Neural cell (in vitro differentiated cells): ENCODE data around the gene BFSP2.

Experiments used
- POLR2AphosphoS5 ChIP-seq: IDR thresholded peaks from 2 replicates; pipeline ENCODE4 v1.6.1; 2012
- TF ChIP-seq, protein P1 (sequence below): fragments of 450-650 bp; IDR thresholded peaks from 2 replicates; pipeline ENCODE4 v1.5.1; 2014; ENCODE audit warnings: antibody characterized with exemption, mild to moderate bottlenecking, moderate library complexity; ENCODE audit not compliant: poor library complexity, severe bottlenecking

DNA sequence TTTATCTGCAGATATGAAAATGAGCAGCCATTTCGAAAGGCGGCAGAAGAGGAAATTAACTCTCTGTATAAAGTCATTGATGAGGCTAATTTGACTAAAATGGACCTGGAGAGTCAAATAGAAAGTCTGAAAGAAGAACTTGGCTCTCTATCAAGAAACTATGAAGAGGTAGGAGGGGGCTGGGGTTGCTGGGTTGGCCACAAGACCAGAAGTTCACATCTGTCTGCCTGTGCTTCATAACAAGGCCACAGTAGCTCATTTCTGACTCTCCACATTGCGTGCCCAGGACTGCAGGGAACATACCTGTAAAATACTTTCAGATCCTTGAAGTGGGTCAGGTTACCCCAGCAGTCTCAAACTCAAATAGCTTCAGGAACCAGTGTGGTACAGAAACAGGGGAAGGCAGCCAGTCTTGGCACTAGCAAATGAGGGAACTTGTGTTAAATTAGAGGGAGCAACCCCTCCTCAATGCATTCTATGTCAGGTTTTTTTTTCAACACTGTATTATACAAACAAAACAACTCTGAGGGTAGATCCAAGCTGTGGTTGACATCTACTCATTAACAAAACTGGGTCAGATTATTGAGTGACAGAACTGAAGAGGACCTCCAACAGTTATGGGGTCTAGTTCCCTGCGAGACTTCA lies 48.7 kb downstream of the BFSP2 start:
- no peak for TF ChIP-seq POLR2AphosphoS5
- TF ChIP-seq, protein P1, sequence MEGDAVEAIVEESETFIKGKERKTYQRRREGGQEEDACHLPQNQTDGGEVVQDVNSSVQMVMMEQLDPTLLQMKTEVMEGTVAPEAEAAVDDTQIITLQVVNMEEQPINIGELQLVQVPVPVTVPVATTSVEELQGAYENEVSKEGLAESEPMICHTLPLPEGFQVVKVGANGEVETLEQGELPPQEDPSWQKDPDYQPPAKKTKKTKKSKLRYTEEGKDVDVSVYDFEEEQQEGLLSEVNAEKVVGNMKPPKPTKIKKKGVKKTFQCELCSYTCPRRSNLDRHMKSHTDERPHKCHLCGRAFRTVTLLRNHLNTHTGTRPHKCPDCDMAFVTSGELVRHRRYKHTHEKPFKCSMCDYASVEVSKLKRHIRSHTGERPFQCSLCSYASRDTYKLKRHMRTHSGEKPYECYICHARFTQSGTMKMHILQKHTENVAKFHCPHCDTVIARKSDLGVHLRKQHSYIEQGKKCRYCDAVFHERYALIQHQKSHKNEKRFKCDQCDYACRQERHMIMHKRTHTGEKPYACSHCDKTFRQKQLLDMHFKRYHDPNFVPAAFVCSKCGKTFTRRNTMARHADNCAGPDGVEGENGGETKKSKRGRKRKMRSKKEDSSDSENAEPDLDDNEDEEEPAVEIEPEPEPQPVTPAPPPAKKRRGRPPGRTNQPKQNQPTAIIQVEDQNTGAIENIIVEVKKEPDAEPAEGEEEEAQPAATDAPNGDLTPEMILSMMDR, result no peak
